Omental fat pad (tissue), 4 donors: Measurements from ENCODE around the gene ACYP2. TPM values are rescaled to one million over a fixed set of nuclear protein-coding genes. Genes with fewer than 3 reads are reported as not detected.

ENCODE experiments used
- ATAC-seq: fragments of 150-250 bp; one replicate; pipeline ENCODE4 v1.9.1; 2016; ENCODE audit warnings: mild to moderate bottlenecking, moderate library complexity; ENCODE audit not compliant: low FRiP score
- DNase-seq: peaks from one replicate; pipeline ENCODE4 v3.0.0-alpha.2; 2019; ENCODE audit warnings: low spot score
- total RNA-seq, 4 donors: library from RNA; depleted of rRNA; stranded (reverse); fragments of >200 nt; gene quantifications; one replicate each; pipeline ENCODE4 v1.1.0, GENCODE V29; 2016
- TF ChIP-seq, protein P1 (sequence below), 3 donors: fragments of 450-650 bp; IDR thresholded peaks; one replicate each; pipeline ENCODE4 v1.5.1; 2016 to 2017; ENCODE audit warnings: antibody characterized with exemption in 3 of 3, mild to moderate bottlenecking in 3 of 3, moderate library complexity in 2 of 3

The ACYP2 gene
- total RNA-seq, 4 donors from 2014 or later, result 15.1 to 20.0 (median 18.2) TPM

DNA sequence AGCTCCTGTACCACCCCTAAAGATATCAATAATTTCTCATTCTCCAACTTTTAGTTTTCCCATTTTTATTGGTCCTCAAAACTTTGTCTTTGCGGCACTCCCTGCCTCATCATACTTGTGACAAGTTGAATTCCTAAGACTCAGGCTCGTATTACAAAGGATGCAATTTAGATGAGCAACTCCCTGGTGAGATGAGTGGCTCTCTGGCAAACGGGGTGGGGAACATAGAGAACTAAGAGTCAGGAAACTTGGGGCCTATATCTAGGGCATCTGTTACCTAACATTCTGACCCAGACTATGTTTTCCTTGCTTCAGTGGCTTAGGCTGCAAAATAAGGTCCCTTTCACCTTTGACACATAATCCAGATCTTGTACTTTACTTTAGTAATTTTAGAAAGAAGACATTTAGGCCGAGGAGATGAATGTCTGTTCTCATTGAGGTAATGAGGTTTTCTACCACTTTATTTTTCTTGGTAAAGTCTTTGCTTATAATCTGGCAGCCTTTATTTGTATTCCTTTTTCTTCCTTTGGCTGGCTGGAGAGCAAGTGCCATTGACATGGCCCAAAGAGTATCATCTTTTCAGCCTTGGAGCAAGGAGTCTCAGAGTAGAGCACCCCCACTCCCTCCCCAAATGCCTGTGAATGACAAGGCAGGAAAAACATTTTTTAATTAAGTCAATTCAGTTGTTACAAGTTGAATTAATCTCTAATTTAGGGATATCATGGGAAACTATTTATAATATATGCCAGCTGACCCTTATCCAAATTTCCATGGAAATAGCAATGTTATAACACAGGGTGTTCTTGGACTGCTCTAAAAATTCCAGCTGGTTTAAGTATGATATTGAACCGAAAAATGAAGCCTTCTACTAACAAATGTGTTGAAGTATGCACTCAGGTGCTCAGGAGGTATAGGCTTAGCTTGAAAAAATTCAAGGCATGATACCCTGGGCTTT, 125.4 kb downstream of the ACYP2 start:
- ATAC-seq, result peak; percentile 32
- no peak for DNase-seq
- TF ChIP-seq, protein P1, sequence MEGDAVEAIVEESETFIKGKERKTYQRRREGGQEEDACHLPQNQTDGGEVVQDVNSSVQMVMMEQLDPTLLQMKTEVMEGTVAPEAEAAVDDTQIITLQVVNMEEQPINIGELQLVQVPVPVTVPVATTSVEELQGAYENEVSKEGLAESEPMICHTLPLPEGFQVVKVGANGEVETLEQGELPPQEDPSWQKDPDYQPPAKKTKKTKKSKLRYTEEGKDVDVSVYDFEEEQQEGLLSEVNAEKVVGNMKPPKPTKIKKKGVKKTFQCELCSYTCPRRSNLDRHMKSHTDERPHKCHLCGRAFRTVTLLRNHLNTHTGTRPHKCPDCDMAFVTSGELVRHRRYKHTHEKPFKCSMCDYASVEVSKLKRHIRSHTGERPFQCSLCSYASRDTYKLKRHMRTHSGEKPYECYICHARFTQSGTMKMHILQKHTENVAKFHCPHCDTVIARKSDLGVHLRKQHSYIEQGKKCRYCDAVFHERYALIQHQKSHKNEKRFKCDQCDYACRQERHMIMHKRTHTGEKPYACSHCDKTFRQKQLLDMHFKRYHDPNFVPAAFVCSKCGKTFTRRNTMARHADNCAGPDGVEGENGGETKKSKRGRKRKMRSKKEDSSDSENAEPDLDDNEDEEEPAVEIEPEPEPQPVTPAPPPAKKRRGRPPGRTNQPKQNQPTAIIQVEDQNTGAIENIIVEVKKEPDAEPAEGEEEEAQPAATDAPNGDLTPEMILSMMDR (IDR thresholded peaks at IDR 0.05), result no peak

GRCh38 chr2:54247115-54247514, 131.7 kb downstream of the ACYP2 start:
- TF ChIP-seq, protein P1 (IDR thresholded peaks at IDR 0.05), result no peak
- DNase-seq (no peak), ATAC-seq (no peak)

DNA sequence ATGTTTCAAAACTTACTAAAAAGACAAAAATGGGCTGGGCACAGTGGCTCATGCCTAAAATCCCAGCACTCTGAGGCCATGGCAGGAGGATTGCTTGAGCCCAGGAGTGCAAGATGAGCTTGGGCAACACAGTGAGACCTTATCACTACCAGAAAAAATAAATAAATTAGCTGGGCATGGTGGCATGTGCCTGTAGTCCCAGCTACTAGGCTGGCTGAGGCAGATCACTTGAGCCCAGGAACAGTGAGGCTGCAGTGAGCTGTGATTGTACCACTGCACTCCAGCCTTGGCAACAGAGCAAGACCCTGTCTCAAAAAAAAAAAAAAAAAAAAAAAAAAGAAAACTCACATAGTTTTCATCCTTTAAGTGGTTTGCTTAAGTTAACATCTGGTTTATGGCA, 134.2 kb downstream of the ACYP2 start:
- TF ChIP-seq, protein P1 (IDR thresholded peaks at IDR 0.05), result no peak
- no peak for ATAC-seq
- no peak for DNase-seq

GRCh38 chr2:54254180-54254579, 138.8 kb downstream of the ACYP2 start:
- TF ChIP-seq, protein P1 (IDR thresholded peaks at IDR 0.05), result no peak
- ATAC-seq, result no peak

DNA sequence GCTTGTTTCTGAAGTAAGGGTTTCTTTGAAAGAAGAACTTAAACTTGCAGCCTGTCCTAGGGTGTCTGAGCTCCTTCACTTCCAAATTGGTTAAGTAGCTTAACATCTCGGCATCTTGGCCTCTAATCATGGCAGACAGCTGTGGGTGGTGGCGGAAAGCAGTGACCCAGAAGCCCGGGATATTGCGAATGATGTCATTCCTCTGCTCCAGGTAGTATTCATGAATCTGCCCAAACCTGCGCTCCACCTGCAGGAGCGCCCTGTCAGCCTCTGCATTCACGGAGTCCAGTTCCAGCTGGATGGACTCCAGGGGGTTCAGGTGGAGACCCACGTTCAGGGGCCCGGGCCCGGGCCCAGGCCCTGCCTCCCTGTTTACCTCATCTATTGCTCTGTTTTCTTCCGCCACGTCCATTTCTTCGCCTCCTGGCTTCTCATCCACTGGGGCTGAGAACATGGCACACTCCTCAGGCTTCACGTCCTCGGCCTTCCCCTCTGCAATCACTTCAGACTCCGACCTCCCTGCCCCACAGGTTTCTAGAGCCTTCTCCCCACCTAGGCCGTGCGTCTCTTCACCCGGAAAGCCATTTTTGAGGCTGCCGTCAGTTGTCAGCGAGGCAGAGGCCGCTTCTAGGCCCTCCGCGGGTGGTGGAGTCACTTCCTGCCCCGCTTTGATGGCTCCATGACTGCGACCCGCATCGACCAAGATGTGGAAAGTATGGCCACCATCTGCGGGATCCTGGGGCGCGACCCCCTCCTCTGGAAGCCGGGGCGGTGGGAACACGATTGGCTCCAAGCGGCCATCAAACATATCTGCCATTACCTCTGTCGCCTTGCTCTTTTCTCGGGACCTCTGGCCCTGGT, 140.0 kb downstream of the ACYP2 start:
- ATAC-seq (no peak), DNase-seq (no peak)
- TF ChIP-seq, protein P1 (IDR thresholded peaks at IDR 0.05), result no peak

More at GRCh38 chr2:54254180-54254579, 138.8 kb downstream of the ACYP2 start:
- no peak for DNase-seq

GRCh38 chr2:54256091-54256694, 140.8 kb downstream of the ACYP2 start, which contains the start of gene TSPYL6:
TSS of gene TSPYL6 (minus strand) at chr2:54256229. CDS start at chr2:54256151, 78 bp downstream.
- no peak for ATAC-seq
- TF ChIP-seq, protein P1 (IDR thresholded peaks at IDR 0.05), result no peak
- no peak for DNase-seq
